M059J (cell line): Measurements from ENCODE around the gene KLC1. TPM values are rescaled to one million over a fixed set of nuclear protein-coding genes. Genes with fewer than 3 reads are reported as not detected.
"Not testable (repeated sequence)": the region's sequence is repeated elsewhere in the genome, so short reads cannot be mapped to it uniquely, and the experiment has no call there.

Source experiments
- DNase-seq: peaks from one replicate; pipeline ENCODE4 v3.0.0-alpha.2; 2012; ENCODE audit warnings: low read depth
- total RNA-seq: library from RNA; depleted of rRNA; stranded (reverse); fragments of >200 nt; shearing (Covaris generic); gene quantifications from 2 replicates; pipeline ENCODE4 v1.2.3, GENCODE V29; 2014

Gene KLC1
- total RNA-seq, 1 experiment from 2014 or later = 101 TPM

- DNase-seq = no peak
These were observed 3.5 kb upstream of the KLC1 start for GRCh38 chr14:103625356-103626095.

GRCh38 chr14:103626146-103626850, 2.7 kb upstream of the KLC1 start:
- peak; percentile 36 for DNase-seq

GRCh38 chr14:103627073-103628025, 1.7 kb upstream of the KLC1 start:
- DNase-seq = no peak

GRCh38 chr14:103628221-103628683, 759 bp upstream of the KLC1 start:
- peak; percentile 77 for DNase-seq

GRCh38 chr14:103629503-103630121, 601 bp downstream of the KLC1 start:
- DNase-seq = no peak

GRCh38 chr14:103630364-103631108, 1.5 kb downstream of the KLC1 start:
- DNase-seq = no peak

GRCh38 chr14:103633391-103633790, 4.4 kb downstream of the KLC1 start:
- DNase-seq = no peak

- no peak for DNase-seq
These were observed 5.1 kb downstream of the KLC1 start for GRCh38 chr14:103634156-103634555.

GRCh38 chr14:103638594-103638993, 9.6 kb downstream of the KLC1 start:
- DNase-seq = no peak

- peak; percentile 89 for DNase-seq
These were observed 12.2 kb downstream of the KLC1 start for GRCh38 chr14:103641161-103641560.

- DNase-seq = no peak
These were observed 17.2 kb downstream of the KLC1 start for GRCh38 chr14:103646189-103646588.

GRCh38 chr14:103649001-103649400, 20.0 kb downstream of the KLC1 start:
- DNase-seq = no peak

- no peak for DNase-seq
These were observed 21.2 kb downstream of the KLC1 start for GRCh38 chr14:103650213-103650612.

GRCh38 chr14:103651585-103651984, 22.6 kb downstream of the KLC1 start:
- DNase-seq = no peak

GRCh38 chr14:103652806-103653205, 23.8 kb downstream of the KLC1 start:
- DNase-seq = no peak

GRCh38 chr14:103653336-103653735, 24.3 kb downstream of the KLC1 start:
- not testable (repeated sequence) for DNase-seq

- DNase-seq = no peak
These were observed 24.8 kb downstream of the KLC1 start for GRCh38 chr14:103653805-103654204.

GRCh38 chr14:103654619-103655018, 25.6 kb downstream of the KLC1 start:
- DNase-seq = no peak

- DNase-seq = no peak
These were observed 27.2 kb downstream of the KLC1 start for GRCh38 chr14:103656031-103656755.

- no peak for DNase-seq
These were observed 27.7 kb downstream of the KLC1 start for GRCh38 chr14:103656756-103657133.
